BLaER1 (cell line): ENCODE results near the gene IPCEF1.
A peak's percentile ranks its signal among the peaks of the same experiment; 100 is the strongest.

Experiments
- H3K27ac ChIP-seq: shearing (Covaris generic); formaldehyde crosslinking; 2 replicates; pipeline ENCODE4 v1.8.1; 2022
- H3K27me3 ChIP-seq: shearing (Covaris generic); formaldehyde crosslinking; 2 replicates; pipeline ENCODE4 v1.8.1; 2022
- H3K36me3 ChIP-seq: shearing (Covaris generic); formaldehyde crosslinking; 2 replicates; pipeline ENCODE4 v1.8.1; 2022
- H3K4me1 ChIP-seq: shearing (Covaris generic); formaldehyde crosslinking; 2 replicates; pipeline ENCODE4 v1.8.1; 2022
- H3K4me2 ChIP-seq: shearing (Covaris generic); formaldehyde crosslinking; 2 replicates; pipeline ENCODE4 v1.8.1; 2022
- H3K4me3 ChIP-seq: shearing (Covaris generic); formaldehyde crosslinking; 2 replicates; pipeline ENCODE4 v1.8.1; 2022
- H3K9ac ChIP-seq: shearing (Covaris generic); formaldehyde crosslinking; 2 replicates; pipeline ENCODE4 v1.8.1; 2022
- H3K9me3 ChIP-seq: shearing (Covaris generic); formaldehyde crosslinking; 2 replicates; pipeline ENCODE4 v1.8.1; 2022
- H4K20me1 ChIP-seq: shearing (Covaris generic); formaldehyde crosslinking; 2 replicates; pipeline ENCODE4 v1.8.1; 2022
- Cebpa-rat ChIP-seq: shearing (Covaris generic); IDR thresholded peaks from 2 replicates; pipeline ENCODE4 v1.8.1; 2022

Gene IPCEF1

GRCh38 chr6:154394571-154394970, 38.0 kb upstream of the IPCEF1 start:
- Histone ChIP-seq H3K27me3 (no peaks in the 10 kb centered on the region), H3K4me2 (no peak overlapping the region), H3K36me3 (no peaks in the 10 kb centered on the region), H4K20me1 (no peaks in the 10 kb centered on the region), H3K27ac (no peak overlapping the region), H3K4me3 (no peak overlapping the region), H3K9ac (no peak overlapping the region), H3K9me3 (no peaks in the 10 kb centered on the region), H3K4me1 (no peaks in the 10 kb centered on the region)
- TF ChIP-seq Cebpa-rat: no peak

- H4K20me1 ChIP-seq: no peaks in the 10 kb centered on the region
- H3K27me3 ChIP-seq: no peaks in the 10 kb centered on the region
- H3K4me2 ChIP-seq: no peak overlapping the region
- no peak overlapping the region for H3K27ac ChIP-seq
- H3K9ac ChIP-seq: no peak overlapping the region
- H3K4me1 ChIP-seq: peaks cover 10% of the 10 kb centered on the region
- no peak overlapping the region for H3K4me3 ChIP-seq
- 0 out of 2 replicates have a peak, but pooled peaks cover 6% of the 10 kb centered on the region for H3K9me3 ChIP-seq
- H3K36me3 ChIP-seq: no peaks in the 10 kb centered on the region
- TF ChIP-seq Cebpa-rat: no peak
Measured at GRCh38 chr6:154390034-154390433, 33.4 kb upstream of the IPCEF1 start.

- no peaks in the 10 kb centered on the region for H3K36me3 ChIP-seq
- no peak for TF ChIP-seq Cebpa-rat
- H3K27ac ChIP-seq: no peak overlapping the region
- no peaks in the 10 kb centered on the region for H4K20me1 ChIP-seq
- H3K4me2 ChIP-seq: no peak overlapping the region
- H3K9ac ChIP-seq: no peak overlapping the region
- H3K9me3 ChIP-seq: 0 out of 2 replicates have a peak, but pooled peaks cover 6% of the 10 kb centered on the region
- H3K4me1 ChIP-seq: peaks cover 10% of the 10 kb centered on the region
- no peak overlapping the region for H3K4me3 ChIP-seq
- no peaks in the 10 kb centered on the region for H3K27me3 ChIP-seq
Measured at GRCh38 chr6:154388803-154389202, 32.2 kb upstream of the IPCEF1 start.

GRCh38 chr6:154386848-154387717, 30.5 kb upstream of the IPCEF1 start:
- H3K4me1 ChIP-seq: peaks cover 10% of the 10 kb centered on the region
- H3K9ac ChIP-seq: no peak overlapping the region
- H3K9me3 ChIP-seq: peaks cover 6% of the 10 kb centered on the region; the same call in 1 of the 2 replicates
- H4K20me1 ChIP-seq: no peaks in the 10 kb centered on the region
- TF ChIP-seq Cebpa-rat: no peak
- no peaks in the 10 kb centered on the region for H3K36me3 ChIP-seq
- H3K4me2 ChIP-seq: peak overlapping the region; percentile 30; the same call in 1 of the 2 replicates
- H3K27ac ChIP-seq: no peak overlapping the region
- no peaks in the 10 kb centered on the region for H3K27me3 ChIP-seq
- no peak overlapping the region for H3K4me3 ChIP-seq

- Histone ChIP-seq H3K4me3 (no peak overlapping the region), H3K4me2 (no peak overlapping the region), H3K9me3 (peaks cover 4% of the 10 kb centered on the region; the same call in 1 of the 2 replicates), H3K27ac (no peak overlapping the region), H3K9ac (no peak overlapping the region), H3K27me3 (no peaks in the 10 kb centered on the region), H4K20me1 (no peaks in the 10 kb centered on the region), H3K36me3 (no peaks in the 10 kb centered on the region), H3K4me1 (peaks cover 10% of the 10 kb centered on the region)
- no peak for TF ChIP-seq Cebpa-rat
Measured at GRCh38 chr6:154384191-154384590, 27.6 kb upstream of the IPCEF1 start.

GRCh38 chr6:154383273-154383672, 26.7 kb upstream of the IPCEF1 start:
- H3K27ac ChIP-seq: no peak overlapping the region
- TF ChIP-seq Cebpa-rat: no peak

GRCh38 chr6:154382740-154383139, 26.1 kb upstream of the IPCEF1 start:
- Histone ChIP-seq H3K4me2 (no peak overlapping the region), H3K4me3 (no peak overlapping the region), H3K9me3 (no peaks in the 10 kb centered on the region; the same call in 1 of the 2 replicates), H3K9ac (no peak overlapping the region), H3K4me1 (peaks cover 10% of the 10 kb centered on the region), H3K27ac (no peak overlapping the region), H4K20me1 (no peaks in the 10 kb centered on the region), H3K36me3 (no peaks in the 10 kb centered on the region), H3K27me3 (no peaks in the 10 kb centered on the region)
- TF ChIP-seq Cebpa-rat: no peak

More at GRCh38 chr6:154383273-154383672, 26.7 kb upstream of the IPCEF1 start:
- Histone ChIP-seq H3K9me3 (no peaks in the 10 kb centered on the region; the same call in 1 of the 2 replicates), H3K4me3 (no peak overlapping the region), H3K36me3 (no peaks in the 10 kb centered on the region), H4K20me1 (no peaks in the 10 kb centered on the region), H3K4me1 (peaks cover 10% of the 10 kb centered on the region), H3K4me2 (no peak overlapping the region), H3K27me3 (no peaks in the 10 kb centered on the region), H3K9ac (no peak overlapping the region)

GRCh38 chr6:154381548-154381947, 24.9 kb upstream of the IPCEF1 start:
- no peaks in the 10 kb centered on the region for H3K27me3 ChIP-seq
- H3K36me3 ChIP-seq: no peaks in the 10 kb centered on the region
- H4K20me1 ChIP-seq: no peaks in the 10 kb centered on the region
- no peaks in the 10 kb centered on the region; the same call in 1 of the 2 replicates for H3K9me3 ChIP-seq
- H3K4me3 ChIP-seq: no peak overlapping the region
- no peak for TF ChIP-seq Cebpa-rat
- H3K27ac ChIP-seq: no peak overlapping the region
- H3K4me1 ChIP-seq: peaks cover under 1% of the 10 kb centered on the region; the same call in 1 of the 2 replicates
- no peak overlapping the region for H3K4me2 ChIP-seq
- H3K9ac ChIP-seq: no peak overlapping the region

GRCh38 chr6:154380741-154381140, 24.1 kb upstream of the IPCEF1 start:
- no peaks in the 10 kb centered on the region for H4K20me1 ChIP-seq
- no peaks in the 10 kb centered on the region; the same call in 1 of the 2 replicates for H3K9me3 ChIP-seq
- no peak overlapping the region for H3K9ac ChIP-seq
- no peaks in the 10 kb centered on the region for H3K36me3 ChIP-seq
- H3K4me2 ChIP-seq: no peak overlapping the region
- H3K27ac ChIP-seq: no peak overlapping the region
- no peaks in the 10 kb centered on the region for H3K27me3 ChIP-seq
- H3K4me3 ChIP-seq: no peak overlapping the region
- TF ChIP-seq Cebpa-rat: no peak
- H3K4me1 ChIP-seq: no peaks in the 10 kb centered on the region

- no peaks in the 10 kb centered on the region for H4K20me1 ChIP-seq
- H3K4me2 ChIP-seq: no peak overlapping the region
- H3K27me3 ChIP-seq: no peaks in the 10 kb centered on the region
- TF ChIP-seq Cebpa-rat: no peak
- H3K9ac ChIP-seq: no peak overlapping the region
- H3K9me3 ChIP-seq: no peaks in the 10 kb centered on the region; the same call in 1 of the 2 replicates
- no peak overlapping the region for H3K4me3 ChIP-seq
- H3K36me3 ChIP-seq: no peaks in the 10 kb centered on the region
- H3K27ac ChIP-seq: no peak overlapping the region
- no peaks in the 10 kb centered on the region for H3K4me1 ChIP-seq
Measured at GRCh38 chr6:154379585-154379984, 23.0 kb upstream of the IPCEF1 start.
